KBM-7 (cell line): ENCODE data around the gene NKX6-1.

Experiments
- DNase-seq: peaks from one replicate; pipeline ENCODE4 v3.0.0-alpha.2; 2015
- in situ Hi-C: fragments of 300-500 bp; cut with MboI; formaldehyde crosslinking; loops from 2 replicates; pipeline ENCODE4 v1.14.3; 2020; ENCODE audit warnings: low sequenced_read_pairs, low pct_unique_long_range_greater_than_20kb, mixed read lengths

Gene NKX6-1

GRCh38 chr4:84500386-84501201, 1.5 kb upstream of the NKX6-1 start:
- in situ Hi-C loops: loop anchor here (25.0 kb wide), 2 partner anchors 863 to 988 kb away; no protein-coding TSS in a partner anchor
- no peak for DNase-seq

- in situ Hi-C loops: no loop called here
- DNase-seq: no peak
Observed at GRCh38 chr4:84499624-84499982, 511 bp upstream of the NKX6-1 start.

GRCh38 chr4:84498203-84498934, 723 bp downstream of the NKX6-1 start:
- peak; percentile 53 for DNase-seq
- in situ Hi-C loops: no loop called here

- in situ Hi-C loops: no loop called here
Observed at GRCh38 chr4:84497504-84498202, 1.4 kb downstream of the NKX6-1 start.

GRCh38 chr4:84496706-84497503, 2.2 kb downstream of the NKX6-1 start:
- in situ Hi-C loops: no loop called here
- DNase-seq: peak; percentile 30

More at GRCh38 chr4:84497504-84498202, 1.4 kb downstream of the NKX6-1 start:
- peak; percentile 41 for DNase-seq

GRCh38 chr4:84496331-84496705, 2.8 kb downstream of the NKX6-1 start:
- in situ Hi-C loops: no loop called here
- DNase-seq: no peak

GRCh38 chr4:84495794-84496261, 3.3 kb downstream of the NKX6-1 start:
- no peak for DNase-seq
- in situ Hi-C loops: no loop called here

- DNase-seq: no peak
- in situ Hi-C loops: no loop called here
Observed at GRCh38 chr4:84495118-84495793, 3.8 kb downstream of the NKX6-1 start.

- in situ Hi-C loops: no loop called here
- no peak for DNase-seq
Observed at GRCh38 chr4:84494531-84494930, 4.6 kb downstream of the NKX6-1 start.

GRCh38 chr4:84494076-84494475, 5.0 kb downstream of the NKX6-1 start:
- no peak for DNase-seq
- in situ Hi-C loops: no loop called here

GRCh38 chr4:84493092-84493850, 5.8 kb downstream of the NKX6-1 start:
- no peak for DNase-seq
- in situ Hi-C loops: no loop called here

- in situ Hi-C loops: no loop called here
- no peak for DNase-seq
Observed at GRCh38 chr4:84492737-84493091, 6.4 kb downstream of the NKX6-1 start.

- in situ Hi-C loops: no loop called here
- DNase-seq: no peak
Observed at GRCh38 chr4:84492290-84492689, 6.8 kb downstream of the NKX6-1 start.

GRCh38 chr4:84491481-84491880, 7.6 kb downstream of the NKX6-1 start:
- no peak for DNase-seq
- in situ Hi-C loops: no loop called here

- in situ Hi-C loops: no loop called here
- DNase-seq: no peak
Observed at GRCh38 chr4:84490663-84491062, 8.4 kb downstream of the NKX6-1 start.

GRCh38 chr4:84484236-84484635, 14.9 kb downstream of the NKX6-1 start:
- in situ Hi-C loops: no loop called here
- DNase-seq: no peak

- in situ Hi-C loops: no loop called here
- no peak for DNase-seq
Observed at GRCh38 chr4:84483688-84484087, 15.4 kb downstream of the NKX6-1 start.
